Stimulated activated CD4-positive, alpha-beta T cell treated with anti-CD3 and anti-CD28 coated beads, Interleukin-4, amount 100 ng/mL, for 48 hours (primary cell): ENCODE data around the gene GRK5.
"Not testable (repeated sequence)": the region's sequence is repeated elsewhere in the genome, so short reads cannot be mapped to it uniquely, and the experiment has no call there.

ENCODE experiments used
- DNase-seq, 2 donors: peaks; one replicate each; pipeline ENCODE4 v3.0.0-alpha.2; 2020; ENCODE audit warnings: low read depth in 2 of 2

Gene GRK5

GRCh38 chr10:119250641-119251314, 43.4 kb downstream of the GRK5 start:
- no peak for DNase-seq

DNA sequence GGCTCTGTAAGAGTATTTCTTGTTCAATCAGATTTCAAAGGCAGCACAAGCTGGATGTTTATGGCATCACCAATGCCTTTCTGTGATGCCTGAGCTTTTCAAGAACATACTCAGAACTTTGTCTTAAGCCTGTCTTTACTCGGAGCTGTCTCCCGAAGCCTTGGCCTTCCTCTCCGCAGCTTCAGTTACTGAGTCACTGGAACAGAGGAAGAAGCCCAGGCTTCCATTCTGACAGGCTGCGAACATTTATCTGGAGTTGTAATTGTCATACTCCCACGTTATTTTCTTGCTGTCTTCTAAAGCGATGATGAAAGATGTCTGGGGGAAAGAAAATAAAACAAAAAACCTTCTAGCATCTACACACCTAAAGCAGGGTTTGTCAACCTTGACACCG, 43.9 kb downstream of the GRK5 start:
- DNase-seq, result no peak

- no peak for DNase-seq
These were observed 44.7 kb downstream of the GRK5 start for GRCh38 chr10:119252051-119252465.

DNA sequence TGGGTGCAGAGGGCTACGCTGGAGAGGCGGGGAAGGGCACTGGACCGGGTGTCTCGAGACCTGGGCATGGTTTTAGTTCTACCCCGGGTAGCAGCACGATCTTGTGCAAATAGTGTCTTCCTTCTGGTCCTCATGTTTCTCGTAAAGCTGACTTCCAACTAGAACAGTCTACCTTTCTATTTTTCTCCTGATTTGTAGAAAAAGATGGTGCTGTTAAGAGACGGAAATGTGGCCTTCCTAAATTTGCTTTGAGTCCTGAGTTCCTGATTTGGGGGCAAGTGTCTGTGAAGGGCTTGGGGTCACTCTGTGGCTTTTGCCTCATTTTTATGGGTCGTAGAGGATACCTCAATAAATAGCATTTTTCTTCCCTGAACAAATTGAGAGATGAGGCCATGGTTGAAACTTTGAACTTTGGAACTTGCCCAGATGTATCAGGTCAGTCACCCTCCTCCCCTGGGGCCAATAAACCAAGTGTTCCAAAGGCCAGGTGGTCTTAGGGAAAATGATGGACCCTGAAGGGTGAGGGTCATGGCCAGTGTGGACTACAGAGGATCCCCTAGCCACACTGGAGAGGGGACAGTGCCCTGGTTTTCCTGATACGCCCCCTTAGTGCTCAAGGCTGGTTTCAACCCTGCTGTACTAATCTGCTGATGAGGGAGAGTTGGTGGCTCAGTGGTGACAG, 45.2 kb downstream of the GRK5 start:
- no peak for DNase-seq

GRCh38 chr10:119253433-119254174, 46.2 kb downstream of the GRK5 start:
- DNase-seq, result peak; percentile 36 to 46

GRCh38 chr10:119254335-119254734, 47.0 kb downstream of the GRK5 start:
- DNase-seq, result no peak

DNA sequence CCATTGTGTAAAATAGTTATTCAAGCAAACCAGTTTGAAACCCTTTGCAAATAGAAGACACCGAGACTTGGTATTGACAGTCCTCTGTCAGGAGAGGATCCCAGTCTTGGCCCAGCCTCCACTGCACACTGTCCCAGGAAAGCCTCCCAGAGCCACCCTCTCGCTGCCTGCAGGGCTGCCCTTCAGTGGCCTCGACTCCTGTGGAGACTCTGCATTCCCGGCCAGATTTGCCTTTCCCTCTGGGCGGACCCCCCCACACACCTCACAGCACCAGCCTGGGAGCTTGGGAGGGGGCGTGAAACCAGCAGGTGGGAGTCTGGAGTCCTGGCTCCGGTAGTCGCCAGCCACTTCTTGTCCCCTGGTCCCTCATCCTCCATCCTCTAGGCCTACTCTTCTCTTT, 48.7 kb downstream of the GRK5 start:
- no peak for DNase-seq

GRCh38 chr10:119256897-119257296, 49.5 kb downstream of the GRK5 start:
- DNase-seq, result no peak

GRCh38 chr10:119257899-119258419, 50.6 kb downstream of the GRK5 start:
- no peak for DNase-seq

DNA sequence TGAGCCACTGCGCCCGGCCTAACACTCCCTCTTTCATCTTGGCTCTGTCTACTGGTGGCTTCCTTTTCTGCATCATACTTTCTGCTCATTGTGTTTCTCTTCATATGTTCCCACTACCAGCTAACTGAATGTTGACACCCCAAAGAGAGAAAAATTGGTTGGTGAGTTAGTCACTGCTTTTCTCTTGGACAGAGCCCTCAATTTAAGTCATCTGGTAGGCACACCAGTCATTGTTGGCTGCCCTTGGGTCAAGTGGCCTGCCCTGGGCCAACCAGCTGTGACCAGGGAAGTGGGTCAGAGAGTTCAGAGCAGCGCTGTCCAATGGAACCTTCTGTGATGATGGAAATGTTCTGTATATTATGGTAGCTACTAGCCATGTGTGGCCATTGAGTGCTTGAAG, 52.0 kb downstream of the GRK5 start:
- DNase-seq, result no peak

DNA sequence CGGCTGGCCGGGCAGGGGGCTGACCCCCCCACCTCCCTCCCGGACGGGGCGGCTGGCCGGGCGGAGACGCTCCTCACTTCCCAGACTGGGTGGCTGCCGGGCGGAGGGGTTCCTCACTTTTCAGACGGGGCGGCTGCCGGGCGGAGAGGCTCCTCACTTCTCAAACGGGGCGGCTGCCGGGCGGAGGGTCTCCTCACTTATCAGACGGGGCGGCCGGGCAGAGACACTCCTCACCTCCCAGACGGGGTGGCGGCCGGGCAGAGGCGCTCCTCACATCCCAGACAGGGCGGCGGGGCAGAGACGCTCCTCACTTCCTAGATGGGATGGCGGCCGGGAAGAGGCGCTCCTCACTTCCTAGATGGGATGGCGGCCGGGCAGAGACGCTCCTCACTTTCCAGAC, 53.6 kb downstream of the GRK5 start:
- not testable (repeated sequence) for DNase-seq

GRCh38 chr10:119263951-119264617, 56.7 kb downstream of the GRK5 start:
- DNase-seq, result no peak

DNA sequence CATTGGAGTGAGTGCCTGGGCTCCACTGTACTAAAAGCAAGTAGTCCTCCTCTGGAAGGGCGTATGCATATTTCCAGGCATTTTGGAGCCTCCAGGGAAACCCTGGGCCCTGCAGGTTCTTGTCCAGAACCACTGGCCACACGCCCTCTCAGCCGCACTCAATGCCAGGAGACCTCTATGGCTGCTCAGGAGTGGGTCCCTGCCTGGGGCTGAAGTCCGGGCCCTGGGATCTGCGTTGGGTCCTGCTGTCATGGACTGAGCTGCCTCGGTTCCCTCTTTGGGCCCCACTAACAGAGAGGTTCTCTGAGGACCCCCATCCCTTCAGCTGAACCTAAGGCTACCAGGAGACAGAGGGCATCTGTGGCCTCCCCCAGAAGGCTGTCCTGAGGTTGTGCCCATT, 58.3 kb downstream of the GRK5 start:
- no peak for DNase-seq

DNA sequence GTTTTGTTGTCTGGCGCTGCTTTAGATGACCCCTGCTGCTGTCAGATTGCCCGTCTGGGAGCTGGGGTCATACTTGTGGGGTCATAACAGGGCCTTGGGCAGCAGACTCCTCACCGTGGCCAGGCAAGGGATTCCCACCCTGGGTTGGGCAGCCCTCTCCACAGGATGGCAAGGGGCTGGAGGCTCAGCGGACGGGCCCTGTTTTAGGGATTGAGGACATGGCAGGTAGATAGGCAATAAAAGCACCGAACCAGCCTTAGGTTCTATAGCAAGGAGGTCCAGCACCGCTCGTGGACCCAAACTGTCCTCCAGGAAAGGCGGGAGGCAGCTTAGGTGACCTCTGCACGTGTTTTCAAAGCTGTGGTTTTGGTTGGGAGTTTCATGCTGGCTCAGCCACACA, 60.0 kb downstream of the GRK5 start:
- no peak for DNase-seq

DNA sequence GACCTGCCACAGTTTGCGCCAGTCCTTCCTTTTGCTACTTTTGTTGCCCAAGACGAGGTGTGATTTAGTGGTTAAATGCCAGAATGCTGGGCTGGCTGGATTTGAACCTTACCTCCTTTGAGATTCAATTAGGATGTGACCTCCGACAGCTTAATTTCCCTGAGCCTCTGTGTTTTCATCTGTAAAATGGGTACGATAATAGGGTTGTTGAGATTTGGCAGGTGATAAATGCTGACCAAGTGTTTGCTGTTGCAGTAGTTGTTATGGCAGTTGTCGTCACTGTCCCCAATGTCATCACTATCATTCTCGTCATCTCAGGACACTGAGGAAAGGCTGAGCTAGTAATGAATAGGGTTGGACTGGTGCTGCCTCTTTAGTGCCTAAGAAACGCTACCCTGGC, 61.1 kb downstream of the GRK5 start:
- DNase-seq, result no peak

- DNase-seq, result no peak
These were observed 61.6 kb downstream of the GRK5 start for GRCh38 chr10:119268871-119269506.

DNA sequence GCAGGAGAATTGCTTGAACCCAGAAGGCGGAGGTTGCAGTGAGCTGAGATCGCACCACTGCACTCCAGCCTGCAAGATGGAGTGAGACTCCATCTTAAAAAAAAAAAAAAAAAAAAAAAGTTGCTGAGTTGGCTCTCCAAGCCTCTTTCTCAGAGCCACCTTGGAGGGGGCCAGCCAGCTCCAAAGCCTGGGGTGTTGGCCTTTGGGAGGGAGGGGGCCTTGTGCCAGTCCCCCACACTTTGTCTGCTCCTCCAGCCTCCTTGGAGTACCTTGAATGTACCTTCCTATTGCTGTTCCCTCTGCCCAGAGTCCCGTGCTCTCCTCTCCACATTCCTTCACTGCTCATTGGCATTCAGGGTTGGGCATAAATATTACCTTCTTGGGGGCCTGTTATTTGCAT, 62.4 kb downstream of the GRK5 start:
- DNase-seq, result no peak

- peak in 1 of 2 donors; percentile 44 for DNase-seq
These were observed 63.5 kb downstream of the GRK5 start for GRCh38 chr10:119270762-119271366.

- DNase-seq, result not testable (repeated sequence)
These were observed 65.0 kb downstream of the GRK5 start for GRCh38 chr10:119272338-119272734.

DNA sequence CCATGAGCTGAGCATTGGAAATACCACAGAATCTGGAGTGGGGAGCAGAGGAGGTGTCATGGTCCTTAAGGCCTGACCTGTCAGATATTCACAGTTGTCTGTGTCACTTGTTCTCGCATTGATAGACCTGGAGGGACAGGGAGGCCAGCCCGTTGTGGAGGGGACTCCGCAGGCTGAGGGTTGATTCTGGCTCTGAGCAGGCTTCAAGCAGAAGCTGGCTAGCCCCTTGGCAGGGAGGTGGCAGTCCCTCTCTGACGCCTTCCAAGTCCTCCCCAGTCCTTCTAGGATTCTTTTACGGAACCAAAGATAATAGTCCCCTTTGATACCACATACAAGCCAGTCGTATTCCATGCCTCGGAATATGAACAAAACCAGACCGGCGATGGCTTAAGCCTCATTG, 65.4 kb downstream of the GRK5 start:
- no peak for DNase-seq

DNA sequence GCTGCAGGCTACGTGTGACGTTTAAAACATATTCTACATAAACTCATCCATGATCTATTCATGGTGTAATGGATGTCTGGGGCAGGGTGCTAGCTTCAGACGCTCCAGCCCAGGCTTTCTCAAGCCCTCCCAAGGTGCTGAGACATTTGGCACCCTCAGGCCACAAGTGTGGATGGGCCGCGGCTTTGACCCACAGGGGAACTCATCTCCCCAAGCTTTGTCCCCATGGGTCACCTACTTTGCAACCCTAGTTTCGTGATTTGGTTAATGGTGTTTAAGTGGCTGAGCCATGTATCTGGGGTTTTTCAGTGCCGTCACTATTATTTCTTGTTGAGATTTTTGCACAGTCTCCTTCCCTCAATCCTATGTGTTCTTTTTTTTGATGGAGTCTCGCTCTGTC, 66.0 kb downstream of the GRK5 start:
- no peak for DNase-seq
